Lower leg skin (tissue), 4 donors: ENCODE results near the gene LCA5. TPM values are rescaled to one million over a fixed set of nuclear protein-coding genes. Genes with fewer than 3 reads are reported as not detected.

Experiments
- DNase-seq, 2 donors: peaks; one replicate each; pipeline ENCODE4 v3.0.0-alpha.2; 2019; ENCODE audit warnings: low spot score in 2 of 2
- H3K4me3 ChIP-seq: fragments of 200-600 bp; sonication (generic); 2 replicates; pipeline ENCODE4 v1.5.1; 2017; ENCODE audit warnings: mild to moderate bottlenecking, low read depth; ENCODE audit not compliant: poor library complexity, severe bottlenecking
- POLR2A ChIP-seq, 2 donors: fragments of 450-650 bp; IDR thresholded peaks; one replicate each; pipeline ENCODE4 v1.6.1; 2016 to 2017; ENCODE audit warnings: antibody characterized with exemption in 2 of 2, mild to moderate bottlenecking in 1 of 2, moderate library complexity in 1 of 2
- WGBS, 2 donors: methylation state at CpG; one replicate each; pipeline ENCODE4 v1.1.5; 2018; 5-methylcytosine and 5-hydroxymethylcytosine counted together
- intact Hi-C: fragments of 100-400 bp; cut with DNase I; formaldehyde crosslinking; loops from one replicate; pipeline ENCODE4 v1.15.0; 2023; ENCODE audit warnings: low total_unique reads
- total RNA-seq, 4 donors: library from RNA; depleted of rRNA; stranded (reverse); fragments of >200 nt; gene quantifications; one replicate each; pipeline ENCODE4 v1.1.0, GENCODE V29; 2016
- TF ChIP-seq, protein P1 (sequence below), 3 donors: fragments of 450-650 bp; IDR thresholded peaks; one replicate each; pipeline ENCODE4 v1.5.1; 2016; ENCODE audit warnings: antibody characterized with exemption in 3 of 3, mild to moderate bottlenecking in 3 of 3, moderate library complexity in 2 of 3

LCA5 gene
- total RNA-seq, 4 donors from 2014 or later = 1.8 to 2.8 (median 2.2) TPM

DNA sequence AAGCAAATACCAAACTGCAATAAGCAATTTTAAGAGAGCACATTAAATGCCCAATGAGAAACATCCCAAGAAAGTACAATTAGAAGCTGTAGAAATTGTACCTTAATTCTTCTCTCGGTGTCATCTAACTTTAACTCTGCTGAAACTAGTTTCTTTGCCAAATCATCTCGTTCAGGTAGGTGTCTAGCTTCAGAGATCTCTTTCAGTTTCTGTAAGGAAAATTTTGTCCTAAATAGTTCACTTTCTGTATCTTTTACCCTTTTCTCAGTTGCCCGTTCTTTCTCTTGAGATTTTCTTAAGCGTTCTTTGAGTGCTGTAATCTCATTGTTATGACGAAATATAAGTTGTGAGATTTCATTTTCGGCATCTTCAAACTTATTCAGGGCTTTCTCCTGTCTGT lies 24.1 kb downstream of the LCA5 start:
- DNase-seq = no peak
- no peak overlapping the region for H3K4me3 ChIP-seq
- 89 to 91% methylated on average over 6 of the region's 6 CpGs for WGBS, 2 donors
- TF ChIP-seq POLR2A (IDR thresholded peaks at IDR 0.05) = no peak
- TF ChIP-seq, protein P1, sequence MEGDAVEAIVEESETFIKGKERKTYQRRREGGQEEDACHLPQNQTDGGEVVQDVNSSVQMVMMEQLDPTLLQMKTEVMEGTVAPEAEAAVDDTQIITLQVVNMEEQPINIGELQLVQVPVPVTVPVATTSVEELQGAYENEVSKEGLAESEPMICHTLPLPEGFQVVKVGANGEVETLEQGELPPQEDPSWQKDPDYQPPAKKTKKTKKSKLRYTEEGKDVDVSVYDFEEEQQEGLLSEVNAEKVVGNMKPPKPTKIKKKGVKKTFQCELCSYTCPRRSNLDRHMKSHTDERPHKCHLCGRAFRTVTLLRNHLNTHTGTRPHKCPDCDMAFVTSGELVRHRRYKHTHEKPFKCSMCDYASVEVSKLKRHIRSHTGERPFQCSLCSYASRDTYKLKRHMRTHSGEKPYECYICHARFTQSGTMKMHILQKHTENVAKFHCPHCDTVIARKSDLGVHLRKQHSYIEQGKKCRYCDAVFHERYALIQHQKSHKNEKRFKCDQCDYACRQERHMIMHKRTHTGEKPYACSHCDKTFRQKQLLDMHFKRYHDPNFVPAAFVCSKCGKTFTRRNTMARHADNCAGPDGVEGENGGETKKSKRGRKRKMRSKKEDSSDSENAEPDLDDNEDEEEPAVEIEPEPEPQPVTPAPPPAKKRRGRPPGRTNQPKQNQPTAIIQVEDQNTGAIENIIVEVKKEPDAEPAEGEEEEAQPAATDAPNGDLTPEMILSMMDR (IDR thresholded peaks at IDR 0.05) = no peak
- intact Hi-C loops = no loop called here

DNA sequence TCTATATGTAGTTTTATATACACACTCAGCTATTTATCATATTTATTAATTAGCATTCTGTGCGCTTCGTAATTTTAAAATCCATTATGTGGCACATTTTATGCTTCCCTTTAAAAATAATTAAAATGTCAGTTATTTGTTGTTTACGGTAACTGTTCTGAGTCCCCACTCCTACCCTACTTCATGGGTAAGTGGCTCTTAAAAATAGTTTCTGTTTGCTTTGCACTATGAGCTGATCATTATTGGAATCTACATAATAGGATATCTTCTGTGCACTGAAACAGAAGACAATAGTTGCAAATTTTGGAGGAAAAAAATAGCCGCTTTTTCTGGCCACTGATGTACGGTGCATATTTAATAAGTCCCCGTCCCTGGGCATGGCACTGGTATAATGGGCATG lies 25.2 kb downstream of the LCA5 start:
- no peak for DNase-seq
- 97 to 98% methylated on average over 6 of the region's 6 CpGs for WGBS, 2 donors
- TF ChIP-seq POLR2A (IDR thresholded peaks at IDR 0.05) = no peak
- TF ChIP-seq, protein P1 (IDR thresholded peaks at IDR 0.05) = no peak
- intact Hi-C loops = no loop called here
- H3K4me3 ChIP-seq = no peak overlapping the region

DNA sequence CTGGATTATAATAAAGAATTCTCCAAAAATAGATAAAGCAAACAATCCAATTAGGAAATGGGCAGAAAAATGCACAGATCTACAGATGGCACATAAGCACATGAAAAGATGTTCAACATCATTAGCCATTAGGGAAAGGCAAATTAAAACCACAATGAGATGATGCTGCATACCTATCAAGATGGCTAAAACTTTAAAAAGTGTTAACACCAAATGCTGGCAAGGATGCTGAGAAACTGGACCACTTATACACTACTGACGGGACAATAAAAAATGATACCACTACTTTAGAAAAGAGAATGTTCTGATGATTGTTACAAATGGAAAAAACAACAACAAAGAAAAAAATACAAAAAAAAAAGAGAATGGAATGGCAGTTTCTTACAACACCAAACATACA lies 26.5 kb downstream of the LCA5 start:
- intact Hi-C loops = no loop called here
- H3K4me3 ChIP-seq = no peak overlapping the region
- 48 to 97% methylated on average over 1 of the region's 1 CpG for WGBS, 2 donors
- TF ChIP-seq POLR2A (IDR thresholded peaks at IDR 0.05) = no peak
- TF ChIP-seq, protein P1 (IDR thresholded peaks at IDR 0.05) = no peak
- DNase-seq = no peak

DNA sequence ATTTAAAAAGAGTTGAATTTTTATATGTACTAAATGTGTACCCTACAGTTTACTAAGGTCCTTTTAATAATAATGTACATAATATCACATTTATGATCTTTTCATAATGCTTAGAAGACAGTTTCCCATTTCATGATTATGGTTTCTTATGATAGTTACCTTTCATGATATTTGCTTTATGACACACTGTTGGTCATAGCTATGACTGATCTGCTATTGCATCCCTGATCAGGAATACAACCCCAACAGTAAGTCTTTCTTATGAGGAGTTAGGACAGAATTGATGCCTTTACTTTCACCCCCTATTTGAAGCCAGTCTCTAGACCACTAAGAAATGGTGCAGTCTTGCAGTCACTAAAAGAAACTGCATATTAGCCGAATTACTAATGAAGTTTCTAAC lies 31.0 kb downstream of the LCA5 start:
- TF ChIP-seq POLR2A (IDR thresholded peaks at IDR 0.05) = no peak
- TF ChIP-seq, protein P1 (IDR thresholded peaks at IDR 0.05) = no peak
- no peak overlapping the region for H3K4me3 ChIP-seq
- WGBS, 2 donors = 91 to 95% methylated on average over 1 of the region's 1 CpG
- no peak for DNase-seq
- intact Hi-C loops = no loop called here

DNA sequence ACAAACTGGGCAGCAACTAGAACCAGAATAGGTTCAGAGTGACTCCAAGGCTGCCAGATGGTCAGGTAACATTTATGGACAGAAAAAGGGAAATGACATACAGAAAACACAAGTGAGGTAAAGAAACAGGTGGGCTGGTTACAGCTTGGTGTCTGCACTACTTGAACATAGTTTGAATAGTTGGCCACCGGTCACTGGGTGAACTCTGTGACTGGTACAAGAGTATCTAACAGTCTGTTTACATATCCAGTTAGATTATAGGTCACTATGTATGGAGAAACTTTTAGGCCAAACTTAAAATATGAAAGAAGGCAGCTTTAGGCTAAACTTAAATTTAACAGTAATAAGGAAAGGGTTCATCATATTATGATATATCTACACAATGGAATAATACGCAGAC lies 32.9 kb downstream of the LCA5 start:
- WGBS, 2 donors = 95 to 98% methylated on average over 2 of the region's 2 CpGs
- intact Hi-C loops = no loop called here
- DNase-seq = no peak
- H3K4me3 ChIP-seq = no peak overlapping the region
- no peak for TF ChIP-seq POLR2A (IDR thresholded peaks at IDR 0.05)
- TF ChIP-seq, protein P1 (IDR thresholded peaks at IDR 0.05) = no peak

DNA sequence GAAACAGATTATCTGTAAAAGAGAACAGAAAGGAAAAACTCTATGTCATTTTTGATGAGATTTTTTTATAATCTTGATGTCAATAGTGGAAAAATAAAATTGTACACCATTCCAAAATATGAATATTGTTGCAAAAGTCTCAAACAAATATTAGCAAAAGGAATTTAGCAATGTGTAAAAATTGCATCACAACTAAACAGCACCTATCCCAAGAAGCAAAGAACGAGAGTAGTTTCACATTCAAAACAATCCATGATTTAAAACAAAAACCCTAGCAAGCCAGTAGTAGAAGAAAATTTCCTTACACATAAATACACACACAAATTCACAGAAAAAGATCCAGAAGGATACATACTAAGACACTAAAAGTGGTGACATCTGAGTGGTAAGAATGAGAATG lies 38.4 kb downstream of the LCA5 start:
- TF ChIP-seq, protein P1 (IDR thresholded peaks at IDR 0.05) = no peak
- no peak for TF ChIP-seq POLR2A (IDR thresholded peaks at IDR 0.05)
- DNase-seq = no peak
- no peak overlapping the region for H3K4me3 ChIP-seq
- intact Hi-C loops = no loop called here
- 58 to 60% methylated on average over 1 of the region's 1 CpG for WGBS, 2 donors
